Stimulated activated CD8-positive, alpha-beta memory T cell treated with anti-CD3 and anti-CD28 coated beads, Interleukin-2, amount 100 ng/mL, for 48 hours (primary cell): Measurements from ENCODE around the gene DHTKD1.
"Not testable (repeated sequence)": the region's sequence is repeated elsewhere in the genome, so short reads cannot be mapped to it uniquely, and the experiment has no call there.

Source experiments
- DNase-seq, 2 donors: peaks; one replicate each; pipeline ENCODE4 v3.0.0-alpha.2; 2020; ENCODE audit warnings: low read depth in 2 of 2

Gene DHTKD1

GRCh38 chr10:12150163-12150562, 81.4 kb downstream of the DHTKD1 start:
- no peak for DNase-seq

- DNase-seq: no peak
Measured at GRCh38 chr10:12154516-12154915, 85.8 kb downstream of the DHTKD1 start.

GRCh38 chr10:12156367-12157123, 87.8 kb downstream of the DHTKD1 start:
- DNase-seq: no peak

- no peak for DNase-seq
Measured at GRCh38 chr10:12158111-12158510, 89.4 kb downstream of the DHTKD1 start.

GRCh38 chr10:12160664-12161063, 91.9 kb downstream of the DHTKD1 start:
- no peak for DNase-seq

- DNase-seq: no peak
Measured at GRCh38 chr10:12162927-12163326, 94.2 kb downstream of the DHTKD1 start.

GRCh38 chr10:12164085-12164484, 95.3 kb downstream of the DHTKD1 start:
- DNase-seq: no peak

GRCh38 chr10:12165036-12165435, 96.3 kb downstream of the DHTKD1 start:
- no peak for DNase-seq

GRCh38 chr10:12165999-12166775, 97.4 kb downstream of the DHTKD1 start:
- no peak for DNase-seq

- not testable (repeated sequence) for DNase-seq
Measured at GRCh38 chr10:12171512-12171911, 102.8 kb downstream of the DHTKD1 start.
